Astrocyte (in vitro differentiated cells and primary cell): ENCODE results near the gene KIAA1549. TPM values are rescaled to one million over a fixed set of nuclear protein-coding genes. Genes with fewer than 3 reads are reported as not detected.

Experiments used
- DNase-seq: peaks from one replicate; pipeline ENCODE4 v3.0.0-alpha.2; 2010; ENCODE audit warnings: low read depth
- FAIRE-seq: peaks from 2 replicates; lab custom pipeline; 2011; peaks lifted over from hg19 to GRCh38; lab: Jason Lieb, UNC
- H2AFZ ChIP-seq: 2 replicates; pipeline ENCODE4 v1.6.0; 2012; ENCODE audit warnings: low read depth, low read length, inconsistent platforms
- H3K27ac ChIP-seq: 2 replicates; pipeline ENCODE4 v1.5.1; 2011; ENCODE audit warnings: low read depth, low read length, inconsistent platforms
- H3K27me3 ChIP-seq: 2 replicates; pipeline ENCODE4 v1.6.0; 2011; ENCODE audit warnings: low read length, inconsistent platforms; ENCODE audit not compliant: insufficient read depth
- H3K36me3 ChIP-seq: 2 replicates; pipeline ENCODE4 v1.5.1; 2011; ENCODE audit warnings: low read length, inconsistent platforms; ENCODE audit not compliant: insufficient read depth
- H3K4me1 ChIP-seq: 2 replicates; pipeline ENCODE4 v1.5.1; 2011; ENCODE audit warnings: low read length, inconsistent platforms; ENCODE audit not compliant: insufficient read depth
- H3K4me2 ChIP-seq: 2 replicates; pipeline ENCODE4 v1.6.0; 2012; ENCODE audit warnings: low read length, inconsistent platforms
- H3K4me3 ChIP-seq: 2 replicates; pipeline ENCODE4 v1.5.1; 2011; ENCODE audit warnings: low read depth, mild to moderate bottlenecking, low read length, inconsistent platforms; ENCODE audit not compliant: insufficient read depth
- H3K79me2 ChIP-seq: 2 replicates; pipeline ENCODE4 v1.6.0; 2012; ENCODE audit warnings: mild to moderate bottlenecking, low read length, inconsistent platforms; ENCODE audit not compliant: insufficient read depth
- H3K9ac ChIP-seq: 2 replicates; pipeline ENCODE4 v1.6.0; 2012; ENCODE audit warnings: mild to moderate bottlenecking, low read length, inconsistent platforms
- H3K9me3 ChIP-seq: 2 replicates; pipeline ENCODE4 v1.5.1; 2012; ENCODE audit warnings: low read depth, mild to moderate bottlenecking, low read length, inconsistent platforms; ENCODE audit not compliant: insufficient read depth
- H4K20me1 ChIP-seq: 2 replicates; pipeline ENCODE4 v1.6.0; 2012; ENCODE audit warnings: low read length, inconsistent platforms; ENCODE audit not compliant: insufficient read depth
- H3K27ac Mint-ChIP-seq: one replicate; pipeline ENCODE4 v1.8.0; 2021; ENCODE audit warnings: mild to moderate bottlenecking, mixed read lengths; ENCODE audit not compliant: unreplicated experiment
- H3K27me3 Mint-ChIP-seq: one replicate; pipeline ENCODE4 v1.8.0; 2021; ENCODE audit warnings: low read depth, mixed read lengths; ENCODE audit not compliant: unreplicated experiment
- H3K36me3 Mint-ChIP-seq: one replicate; pipeline ENCODE4 v1.8.0; 2021; ENCODE audit warnings: low read depth, mixed read lengths; ENCODE audit not compliant: unreplicated experiment
- H3K4me1 Mint-ChIP-seq: one replicate; pipeline ENCODE4 v1.8.0; 2021; ENCODE audit warnings: low read depth, mixed read lengths; ENCODE audit not compliant: unreplicated experiment
- H3K4me3 Mint-ChIP-seq: one replicate; pipeline ENCODE4 v1.8.0; 2021; ENCODE audit warnings: mild to moderate bottlenecking, moderate library complexity, mixed read lengths; ENCODE audit not compliant: unreplicated experiment
- H3K9me3 Mint-ChIP-seq: one replicate; pipeline ENCODE4 v1.8.0; 2021; ENCODE audit warnings: mild to moderate bottlenecking, mixed read lengths; ENCODE audit not compliant: unreplicated experiment
- CTCF ChIP-seq: IDR thresholded peaks from 2 replicates; pipeline ENCODE4 v1.5.1; 2011; ENCODE audit warnings: low read depth, mild to moderate bottlenecking, inconsistent platforms, low read length, moderate library complexity; ENCODE audit not compliant: insufficient read depth
- EZH2 ChIP-seq: IDR thresholded peaks from 2 replicates; pipeline ENCODE4 v1.6.1; 2012; ENCODE audit warnings: mild to moderate bottlenecking, low read length, inconsistent platforms; ENCODE audit not compliant: insufficient read depth
- total RNA-seq: library from RNA; stranded (reverse); gene quantifications from 2 replicates; pipeline ENCODE4 v1.2.1, GENCODE V29; 2021

The KIAA1549 gene
- total RNA-seq, 1 donor from 2014 or later = 10.3 TPM

GRCh38 chr7:138979988-138980562 is 1.1 kb downstream of the KIAA1549 start:
- H3K27ac ChIP-seq = no peak overlapping the region

GRCh38 chr7:138979226-138979979 is 1.8 kb downstream of the KIAA1549 start:
- DNase-seq (no peak), FAIRE-seq (no peak)
- Mint-ChIP-seq H3K4me3 (peak overlapping the region; percentile 96), H3K36me3 (peaks cover 3% of the 10 kb centered on the region), H3K27me3 (peaks cover 6% of the 10 kb centered on the region), H3K4me1 (peaks cover 25% of the 10 kb centered on the region), H3K27ac (no peak overlapping the region), H3K9me3 (no peaks in the 10 kb centered on the region)
- no peaks in the 10 kb centered on the region for H3K36me3 ChIP-seq
- no peak overlapping the region for H3K27ac ChIP-seq
- H3K4me2 ChIP-seq = peak overlapping the region; percentile 92
- H3K27me3 ChIP-seq = no peaks in the 10 kb centered on the region
- H3K9ac ChIP-seq = peak overlapping the region; percentile 86
- H3K4me1 ChIP-seq = peaks cover 9% of the 10 kb centered on the region
- H2AFZ ChIP-seq = no peak overlapping the region
- peaks cover 43% of the 10 kb centered on the region for H3K79me2 ChIP-seq
- peaks cover 37% of the 10 kb centered on the region for H4K20me1 ChIP-seq
- peak; percentile 24 for TF ChIP-seq CTCF
- TF ChIP-seq EZH2 = no peak
- H3K4me3 ChIP-seq = peak overlapping the region; percentile 83
- no peaks in the 10 kb centered on the region for H3K9me3 ChIP-seq

More at GRCh38 chr7:138979988-138980562, 1.1 kb downstream of the KIAA1549 start:
- FAIRE-seq (no peak), DNase-seq (peak; percentile 29)
- Histone ChIP-seq H4K20me1 (peaks cover 32% of the 10 kb centered on the region), H3K4me3 (peak overlapping the region; percentile 83), H3K4me1 (peaks cover 9% of the 10 kb centered on the region), H3K27me3 (no peaks in the 10 kb centered on the region), H3K9ac (peak overlapping the region; percentile 86), H3K36me3 (no peaks in the 10 kb centered on the region), H3K79me2 (peaks cover 39% of the 10 kb centered on the region), H2AFZ (peak overlapping the region; percentile 58), H3K4me2 (peak overlapping the region; percentile 92), H3K9me3 (no peaks in the 10 kb centered on the region)
- TF ChIP-seq EZH2 (no peak), CTCF (no peak)
- H3K4me3 Mint-ChIP-seq = peak overlapping the region; percentile 96
- H3K27ac Mint-ChIP-seq = peak overlapping the region; percentile 89
- H3K9me3 Mint-ChIP-seq = no peaks in the 10 kb centered on the region
- H3K27me3 Mint-ChIP-seq = peaks cover 6% of the 10 kb centered on the region
- peaks cover 3% of the 10 kb centered on the region for H3K36me3 Mint-ChIP-seq
- peaks cover 24% of the 10 kb centered on the region for H3K4me1 Mint-ChIP-seq
